ENCODE results near the gene ENTPD1. TPM values are rescaled to one million over a fixed set of nuclear protein-coding genes. Genes with fewer than 3 reads are reported as not detected.
A peak's percentile ranks its signal among the peaks of the same experiment; 100 is the strongest.

The ENTPD1 gene
- total RNA-seq, 1 donor from 2014 or later: 7.7 TPM

- DNase-seq: no peak
- TF ChIP-seq CTCF (IDR thresholded peaks at IDR 0.05; ENCODE audit: borderline replicate concordance): no peak
- Histone ChIP-seq H3K4me3 (no peak overlapping the region), H3K27me3 (ENCODE audit: low read depth) (no peaks in the 10 kb centered on the region), H3K27ac (replicated peaks) (no peak overlapping the region), H3K9me3 (replicated peaks) (no peaks in the 10 kb centered on the region), H3K36me3 (peaks cover 7% of the 10 kb centered on the region), H3K4me1 (no peaks in the 10 kb centered on the region)
- intact Hi-C loops (cut with micrococcal nuclease): no loop called here
These were observed 92.9 kb downstream of the ENTPD1 start for GRCh38 chr10:95848841-95849240.

GRCh38 chr10:95850791-95851190 is 94.8 kb downstream of the ENTPD1 start:
- intact Hi-C loops (cut with micrococcal nuclease): no loop called here
- TF ChIP-seq CTCF (IDR thresholded peaks at IDR 0.05; ENCODE audit: borderline replicate concordance): no peak
- H3K4me3 ChIP-seq: no peak overlapping the region
- no peaks in the 10 kb centered on the region for H3K4me1 ChIP-seq
- H3K27ac ChIP-seq (replicated peaks): no peak overlapping the region
- peaks cover 7% of the 10 kb centered on the region for H3K36me3 ChIP-seq
- no peaks in the 10 kb centered on the region for H3K27me3 ChIP-seq (ENCODE audit: low read depth)
- no peak for DNase-seq
- H3K9me3 ChIP-seq (replicated peaks): no peaks in the 10 kb centered on the region

GRCh38 chr10:95860166-95860940 is 104.4 kb downstream of the ENTPD1 start:
- no peak overlapping the region for H3K27ac ChIP-seq (replicated peaks)
- intact Hi-C loops (cut with micrococcal nuclease): no loop called here
- no peaks in the 10 kb centered on the region for H3K27me3 ChIP-seq (ENCODE audit: low read depth)
- DNase-seq: no peak
- no peak overlapping the region for H3K4me3 ChIP-seq
- H3K4me1 ChIP-seq: no peaks in the 10 kb centered on the region
- H3K36me3 ChIP-seq: no peaks in the 10 kb centered on the region
- no peaks in the 10 kb centered on the region for H3K9me3 ChIP-seq (replicated peaks)
- TF ChIP-seq CTCF (IDR thresholded peaks at IDR 0.05; ENCODE audit: borderline replicate concordance): no peak

DNA sequence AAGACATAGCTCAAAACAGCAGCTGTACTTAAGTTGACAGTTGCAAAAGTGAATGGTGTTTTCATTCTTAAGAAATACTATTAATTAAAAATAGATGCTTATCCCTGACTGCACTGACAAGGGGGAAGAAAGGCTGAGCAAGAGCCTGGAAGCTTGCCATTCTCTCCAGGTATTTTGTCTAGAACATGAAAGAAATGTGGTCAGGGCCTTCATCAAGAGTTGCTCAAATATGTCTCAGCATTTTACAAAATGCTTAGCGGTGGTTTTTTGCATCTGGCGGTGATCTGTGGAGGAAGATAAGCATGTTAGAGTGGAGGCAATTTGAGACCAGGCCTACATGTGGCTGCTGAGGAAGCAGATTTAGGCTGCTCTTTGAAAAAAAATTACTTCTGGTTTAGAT is 105.4 kb downstream of the ENTPD1 start:
- Histone ChIP-seq H3K36me3 (no peaks in the 10 kb centered on the region), H3K27ac (replicated peaks) (no peak overlapping the region), H3K9me3 (replicated peaks) (no peaks in the 10 kb centered on the region), H3K27me3 (ENCODE audit: low read depth) (no peaks in the 10 kb centered on the region), H3K4me3 (no peak overlapping the region), H3K4me1 (no peaks in the 10 kb centered on the region)
- no peak for DNase-seq
- intact Hi-C loops (cut with micrococcal nuclease): no loop called here
- TF ChIP-seq CTCF (IDR thresholded peaks at IDR 0.05; ENCODE audit: borderline replicate concordance): no peak

DNA sequence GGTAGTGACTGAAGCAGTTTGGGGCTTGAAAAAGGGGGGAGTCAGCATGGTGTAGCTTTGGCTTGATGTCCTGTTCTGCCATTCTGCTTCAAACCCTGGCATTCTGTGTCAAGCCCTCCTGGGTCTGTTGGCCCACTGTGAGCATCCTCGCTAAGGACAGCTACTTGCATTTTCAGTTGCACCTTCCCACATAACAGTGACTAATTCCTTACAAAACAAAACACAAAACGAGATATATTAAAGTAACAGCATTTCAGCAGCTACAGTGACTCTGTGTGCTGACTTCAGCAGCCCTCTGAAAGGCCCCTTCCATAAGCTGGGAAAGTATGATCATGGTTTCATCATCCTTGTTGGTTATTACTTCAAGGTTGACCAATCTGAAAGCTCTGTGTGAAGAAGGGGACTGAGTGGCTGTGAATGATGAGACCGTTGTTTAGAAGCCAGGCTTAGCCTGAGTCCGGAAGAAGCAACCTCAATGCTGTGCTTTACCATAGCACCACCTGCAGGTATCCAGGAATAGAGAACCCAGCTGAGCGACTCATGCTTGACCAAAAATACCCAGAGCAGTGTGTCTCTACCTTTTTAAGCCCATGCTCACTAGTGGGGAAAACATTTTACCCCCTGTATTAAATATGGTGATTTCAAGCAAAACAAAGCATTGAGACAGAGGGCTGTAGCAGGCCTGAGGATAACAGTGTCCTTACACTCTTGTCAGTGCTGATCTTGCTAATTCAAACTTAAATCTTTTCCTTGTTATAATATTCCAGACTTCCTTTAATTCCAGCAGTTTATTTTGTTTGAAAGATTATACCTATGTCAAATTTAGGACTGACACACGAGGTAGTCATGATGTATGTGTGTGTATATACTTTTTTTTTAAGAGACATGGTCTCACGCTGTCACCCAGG is 109.2 kb downstream of the ENTPD1 start:
- H3K36me3 ChIP-seq: peaks cover 14% of the 10 kb centered on the region
- intact Hi-C loops (cut with micrococcal nuclease): no loop called here
- DNase-seq: no peak

More for the DNA sequence above, 109.2 kb downstream of the ENTPD1 start:
- Histone ChIP-seq H3K27ac (replicated peaks) (no peak overlapping the region), H3K4me3 (no peak overlapping the region), H3K4me1 (no peaks in the 10 kb centered on the region), H3K27me3 (ENCODE audit: low read depth) (no peaks in the 10 kb centered on the region), H3K9me3 (replicated peaks) (no peaks in the 10 kb centered on the region)
- TF ChIP-seq CTCF (IDR thresholded peaks at IDR 0.05; ENCODE audit: borderline replicate concordance): peak; percentile 72
